ENCODE measurements around the gene MLKL. TPM values are rescaled to one million over a fixed set of nuclear protein-coding genes. Genes with fewer than 3 reads are reported as not detected.
"Not testable (repeated sequence)": the region's sequence is repeated elsewhere in the genome, so short reads cannot be mapped to it uniquely, and the experiment has no call there.

Gene MLKL
- total and polyA plus RNA-seq, 2 experiments from 2014 or later: 10.4 to 13.6 TPM

- 79 to 85% methylated on average over 6 of the region's 6 CpGs for WGBS, 2 experiments (ENCODE audit: low coverage in 1 of 2, low lambda C conversion rate in 2 of 2, missing lambda C conversion rate in 2 of 2)
- no peak for DNase-seq
- Histone ChIP-seq H3K4me2 (ENCODE audit: unreplicated experiment) (no peak overlapping the region), H3K9me3 (ENCODE audit: low read depth) (no peaks in the 10 kb centered on the region), H2AFZ (no peak overlapping the region), H4K20me1 (ENCODE audit: insufficient read depth) (no peaks in the 10 kb centered on the region), H3K36me3 (ENCODE audit: low read depth) (no peaks in the 10 kb centered on the region), H3K9me2 (ENCODE audit: insufficient read depth) (no peaks in the 10 kb centered on the region), H3K27ac (no peak overlapping the region), H3F3A (ENCODE audit: insufficient read depth) (no peaks in the 10 kb centered on the region), H3K79me2 (ENCODE audit: insufficient read depth) (no peaks in the 10 kb centered on the region), H3K4me3 (no peak overlapping the region), H3K9ac (no peak overlapping the region), H3K27me3 (replicated peaks; ENCODE audit: insufficient read depth) (no peaks in the 10 kb centered on the region), H3K4me1 (ENCODE audit: insufficient read depth) (no peaks in the 10 kb centered on the region)
- in situ Hi-C loops (cut with MboI): no loop called here
- TF ChIP-seq EZH2phosphoT487 (IDR thresholded peaks at IDR 0.05; ENCODE audit: insufficient read depth, low read depth) (no peak), EZH2 (IDR thresholded peaks at IDR 0.05; ENCODE audit: insufficient read depth, poor library complexity, severe bottlenecking) (no peak)
These were observed 20.0 kb downstream of the MLKL start for GRCh38 chr16:74680681-74681080.

DNA sequence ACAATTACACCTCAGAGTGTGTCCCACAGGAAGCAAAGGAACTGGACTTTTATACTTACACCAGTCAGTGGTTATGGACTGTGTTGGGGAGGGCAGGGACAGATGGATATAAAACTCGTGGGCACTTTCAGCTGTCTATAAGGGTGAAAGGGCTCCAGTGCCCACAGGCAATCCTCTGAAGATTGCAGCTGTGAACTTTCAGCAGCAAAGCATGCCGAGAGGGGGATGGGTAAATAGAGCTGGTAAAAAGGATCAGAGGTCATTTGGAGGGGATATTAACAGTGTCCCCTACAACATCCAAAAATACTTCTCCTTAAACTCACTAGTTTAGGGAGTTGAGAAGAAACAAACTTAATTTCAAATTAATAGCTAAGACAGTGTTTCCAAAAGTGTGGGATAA, 20.7 kb downstream of the MLKL start:
- no peaks in the 10 kb centered on the region for H3K9me3 ChIP-seq (ENCODE audit: low read depth)
- 47 to 55% methylated on average over 2 of the region's 2 CpGs for WGBS, 2 experiments (ENCODE audit: low coverage in 1 of 2, low lambda C conversion rate in 2 of 2, missing lambda C conversion rate in 2 of 2)
- DNase-seq: no peak
- no peaks in the 10 kb centered on the region for H3K79me2 ChIP-seq (ENCODE audit: insufficient read depth)
- no peaks in the 10 kb centered on the region for H3K4me1 ChIP-seq (ENCODE audit: insufficient read depth)
- H3K36me3 ChIP-seq (ENCODE audit: low read depth): no peaks in the 10 kb centered on the region
- no peaks in the 10 kb centered on the region for H4K20me1 ChIP-seq (ENCODE audit: insufficient read depth)
- H3K27me3 ChIP-seq (replicated peaks; ENCODE audit: insufficient read depth): no peaks in the 10 kb centered on the region
- no peak overlapping the region for H3K4me2 ChIP-seq (ENCODE audit: unreplicated experiment)
- in situ Hi-C loops (cut with MboI): no loop called here
- H3K4me3 ChIP-seq: no peak overlapping the region
- H2AFZ ChIP-seq: no peak overlapping the region
- no peak overlapping the region for H3K27ac ChIP-seq
- H3K9ac ChIP-seq: no peak overlapping the region
- TF ChIP-seq EZH2phosphoT487 (IDR thresholded peaks at IDR 0.05; ENCODE audit: insufficient read depth, low read depth): no peak
- no peak for TF ChIP-seq EZH2 (IDR thresholded peaks at IDR 0.05; ENCODE audit: insufficient read depth, poor library complexity, severe bottlenecking)
- H3F3A ChIP-seq (ENCODE audit: insufficient read depth): no peaks in the 10 kb centered on the region
- H3K9me2 ChIP-seq (ENCODE audit: insufficient read depth): no peaks in the 10 kb centered on the region

DNA sequence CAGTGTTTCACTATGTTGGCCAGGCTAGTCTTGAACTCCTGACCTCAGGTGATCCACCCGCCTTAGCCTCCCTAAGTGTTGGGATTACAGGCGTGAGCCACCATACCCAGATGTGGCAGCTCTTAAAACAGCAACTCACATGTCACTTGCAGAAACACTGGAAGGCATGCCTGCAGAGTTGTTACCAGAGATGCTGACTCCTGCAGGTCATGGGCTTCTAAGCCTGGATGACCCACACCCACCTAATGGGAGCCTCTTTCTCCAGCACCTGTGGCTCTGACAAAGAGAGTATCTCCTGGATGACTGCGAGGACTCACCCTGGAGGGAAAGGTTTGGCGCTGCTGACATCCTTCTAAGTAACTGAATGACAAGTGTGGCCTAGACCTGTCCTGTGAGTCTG, 22.8 kb downstream of the MLKL start:
- Histone ChIP-seq H3K36me3 (ENCODE audit: low read depth) (no peaks in the 10 kb centered on the region), H3K79me2 (ENCODE audit: insufficient read depth) (no peaks in the 10 kb centered on the region), H3K4me2 (ENCODE audit: unreplicated experiment) (no peak overlapping the region), H3K27me3 (replicated peaks; ENCODE audit: insufficient read depth) (no peaks in the 10 kb centered on the region), H3K9me3 (ENCODE audit: low read depth) (no peaks in the 10 kb centered on the region), H3K4me1 (ENCODE audit: insufficient read depth) (no peaks in the 10 kb centered on the region), H3K9me2 (ENCODE audit: insufficient read depth) (no peaks in the 10 kb centered on the region), H3K4me3 (no peak overlapping the region), H3K27ac (no peak overlapping the region), H4K20me1 (ENCODE audit: insufficient read depth) (no peaks in the 10 kb centered on the region), H2AFZ (no peak overlapping the region), H3K9ac (no peak overlapping the region), H3F3A (ENCODE audit: insufficient read depth) (no peaks in the 10 kb centered on the region)
- 97 to 99% methylated on average over 4 of the region's 4 CpGs for WGBS, 2 experiments (ENCODE audit: low coverage in 1 of 2, low lambda C conversion rate in 2 of 2, missing lambda C conversion rate in 2 of 2)
- TF ChIP-seq EZH2 (IDR thresholded peaks at IDR 0.05; ENCODE audit: insufficient read depth, poor library complexity, severe bottlenecking) (no peak), EZH2phosphoT487 (IDR thresholded peaks at IDR 0.05; ENCODE audit: insufficient read depth, low read depth) (no peak)
- in situ Hi-C loops (cut with MboI): no loop called here
- DNase-seq: no peak

DNA sequence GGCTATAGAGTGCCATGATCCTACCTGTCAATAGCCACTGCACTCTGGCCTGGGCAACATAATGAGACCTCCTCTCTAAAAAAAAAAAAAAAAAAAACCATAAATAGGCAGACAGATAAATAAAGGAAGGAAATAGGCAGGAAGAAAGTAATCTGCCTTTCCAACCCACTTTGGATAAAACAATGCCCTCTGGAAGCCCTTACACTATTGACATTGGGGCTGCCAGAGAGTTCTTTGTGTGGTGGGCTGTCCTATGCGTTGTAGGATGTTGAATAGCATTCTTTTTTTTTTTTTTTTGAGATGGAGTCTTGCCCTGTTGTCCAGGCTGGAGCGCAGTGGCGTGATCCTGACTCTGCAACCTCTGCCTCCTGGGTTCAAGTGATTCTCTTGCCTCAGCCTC, 26.8 kb downstream of the MLKL start:
- H3K4me3 ChIP-seq: no peak overlapping the region
- no peaks in the 10 kb centered on the region for H3K36me3 ChIP-seq (ENCODE audit: low read depth)
- no peak overlapping the region for H3K4me2 ChIP-seq (ENCODE audit: unreplicated experiment)
- DNase-seq: no peak
- WGBS, 2 experiments (ENCODE audit: low coverage in 1 of 2, low lambda C conversion rate in 2 of 2, missing lambda C conversion rate in 2 of 2): 65 to 85% methylated on average over 1 to 3 of the region's 3 CpGs
- H3K27me3 ChIP-seq (replicated peaks; ENCODE audit: insufficient read depth): no peaks in the 10 kb centered on the region
- no peak overlapping the region for H2AFZ ChIP-seq
- no peaks in the 10 kb centered on the region for H3K9me3 ChIP-seq (ENCODE audit: low read depth)
- no peak overlapping the region for H3K27ac ChIP-seq
- H3K9ac ChIP-seq: no peak overlapping the region
- TF ChIP-seq EZH2phosphoT487 (IDR thresholded peaks at IDR 0.05; ENCODE audit: insufficient read depth, low read depth) (no peak), EZH2 (IDR thresholded peaks at IDR 0.05; ENCODE audit: insufficient read depth, poor library complexity, severe bottlenecking) (no peak)
- no peaks in the 10 kb centered on the region for H3F3A ChIP-seq (ENCODE audit: insufficient read depth)
- no peaks in the 10 kb centered on the region for H4K20me1 ChIP-seq (ENCODE audit: insufficient read depth)
- H3K9me2 ChIP-seq (ENCODE audit: insufficient read depth): no peaks in the 10 kb centered on the region
- no peaks in the 10 kb centered on the region for H3K4me1 ChIP-seq (ENCODE audit: insufficient read depth)
- in situ Hi-C loops (cut with MboI): no loop called here
- H3K79me2 ChIP-seq (ENCODE audit: insufficient read depth): no peaks in the 10 kb centered on the region

GRCh38 chr16:74668877-74669276, 31.8 kb downstream of the MLKL start:
- WGBS, 2 experiments (ENCODE audit: low coverage in 1 of 2, low lambda C conversion rate in 2 of 2, missing lambda C conversion rate in 2 of 2): 94 to 97% methylated on average over 10 of the region's 10 CpGs
- not testable (repeated sequence) for H3K36me3 ChIP-seq (ENCODE audit: low read depth)

More at GRCh38 chr16:74668877-74669276, 31.8 kb downstream of the MLKL start:
- H4K20me1 ChIP-seq (ENCODE audit: insufficient read depth); H3K4me1 ChIP-seq (ENCODE audit: insufficient read depth); H3K4me3 ChIP-seq; H3F3A ChIP-seq (ENCODE audit: insufficient read depth); H3K9ac ChIP-seq; H3K9me2 ChIP-seq (ENCODE audit: insufficient read depth); H2AFZ ChIP-seq; H3K4me2 ChIP-seq (ENCODE audit: unreplicated experiment); DNase-seq; H3K9me3 ChIP-seq (ENCODE audit: low read depth); in situ Hi-C loops (cut with MboI); H3K27me3 ChIP-seq (replicated peaks; ENCODE audit: insufficient read depth); H3K27ac ChIP-seq: not testable (repeated sequence)
- H3K79me2 ChIP-seq (ENCODE audit: insufficient read depth): peaks cover 28% of the 10 kb centered on the region

Data from GM23248 (cell line).